GM12865 (cell line): ENCODE results near the gene CDK1.

Source experiments
- DNase-seq: peaks from one replicate; pipeline ENCODE4 v3.0.0; 2010; ENCODE audit warnings: low read depth
- H3K4me3 ChIP-seq: 2 replicates; pipeline ENCODE4 v1.5.1; 2011; ENCODE audit warnings: mild to moderate bottlenecking, low read depth, low read length, control low read depth
- CTCF ChIP-seq: IDR thresholded peaks from 2 replicates; pipeline ENCODE4 v1.5.1; 2011; ENCODE audit warnings: low read length, control low read depth, low read depth, inconsistent platforms; ENCODE audit not compliant: insufficient read depth; ENCODE audit errors: missing control alignments

Gene CDK1

GRCh38 chr10:60778214-60778970 is at the start of gene CDK1:
CDK1 (plus strand) TSS chr10:60778478; CDS start chr10:60780166, 1,688 bp downstream.
- peak; percentile 98 for DNase-seq
- TF ChIP-seq CTCF: no peak

GRCh38 chr10:60729106-60729505 is 49.2 kb upstream of the CDK1 start:
- H3K4me3 ChIP-seq: no peak overlapping the region
- TF ChIP-seq CTCF: no peak
- no peak for DNase-seq

More at GRCh38 chr10:60778214-60778970, at the start of gene CDK1:
- peak within 1 kb of the TSS; percentile 77 for H3K4me3 ChIP-seq

GRCh38 chr10:60731134-60731885 is 47.0 kb upstream of the CDK1 start:
- DNase-seq: peak; percentile 59
- TF ChIP-seq CTCF: no peak
- no peak overlapping the region for H3K4me3 ChIP-seq

- peak overlapping the region; percentile 57 for H3K4me3 ChIP-seq
- no peak for TF ChIP-seq CTCF
- DNase-seq: peak; percentile 21
Observed at GRCh38 chr10:60732198-60732806, 46.0 kb upstream of the CDK1 start.

- DNase-seq: peak; percentile 7
- peak overlapping the region; percentile 57 for H3K4me3 ChIP-seq
- peak; percentile 40 for TF ChIP-seq CTCF
Observed at GRCh38 chr10:60732807-60733516, 45.3 kb upstream of the CDK1 start.

- H3K4me3 ChIP-seq: peak overlapping the region; percentile 57
- TF ChIP-seq CTCF: no peak
- DNase-seq: peak; percentile 24
Observed at GRCh38 chr10:60733517-60733822, 44.8 kb upstream of the CDK1 start.
